Measurements from ENCODE around the gene PCSK6.

Gene PCSK6

GRCh38 chr15:101366853-101367252 lies 122.7 kb downstream of the PCSK6 start:
- H3K4me3 ChIP-seq (ENCODE audit: low read depth, low read length) = no peak overlapping the region
- TF ChIP-seq CTCF (conservative IDR thresholded peaks at IDR 0.05; ENCODE audit: low read depth, low read length) = no peak
- DNase-seq (ENCODE audit: low read depth) = no peak

GRCh38 chr15:101362986-101363566 lies 126.4 kb downstream of the PCSK6 start:
- no peak overlapping the region for H3K4me3 ChIP-seq (ENCODE audit: low read depth, low read length)
- DNase-seq (ENCODE audit: low read depth) = no peak
- no peak for TF ChIP-seq CTCF (conservative IDR thresholded peaks at IDR 0.05; ENCODE audit: low read depth, low read length)

- H3K4me3 ChIP-seq (ENCODE audit: low read depth, low read length) = no peak overlapping the region
- no peak for DNase-seq (ENCODE audit: low read depth)
- TF ChIP-seq CTCF (conservative IDR thresholded peaks at IDR 0.05; ENCODE audit: low read depth, low read length) = no peak
Observed at GRCh38 chr15:101362359-101362758, 127.1 kb downstream of the PCSK6 start.

GRCh38 chr15:101361418-101361817 lies 128.1 kb downstream of the PCSK6 start:
- DNase-seq (ENCODE audit: low read depth) = no peak
- H3K4me3 ChIP-seq (ENCODE audit: low read depth, low read length) = no peak overlapping the region
- TF ChIP-seq CTCF (conservative IDR thresholded peaks at IDR 0.05; ENCODE audit: low read depth, low read length) = no peak

- no peak overlapping the region for H3K4me3 ChIP-seq (ENCODE audit: low read depth, low read length)
- no peak for DNase-seq (ENCODE audit: low read depth)
- no peak for TF ChIP-seq CTCF (conservative IDR thresholded peaks at IDR 0.05; ENCODE audit: low read depth, low read length)
Observed at GRCh38 chr15:101359365-101359947, 130.1 kb downstream of the PCSK6 start.

- no peak for TF ChIP-seq CTCF (conservative IDR thresholded peaks at IDR 0.05; ENCODE audit: low read depth, low read length)
- peak; percentile 6 for DNase-seq (ENCODE audit: low read depth)
- H3K4me3 ChIP-seq (ENCODE audit: low read depth, low read length) = no peak overlapping the region
Observed at GRCh38 chr15:101358895-101359294, 130.6 kb downstream of the PCSK6 start.

GRCh38 chr15:101357885-101358284 lies 131.6 kb downstream of the PCSK6 start:
- TF ChIP-seq CTCF (conservative IDR thresholded peaks at IDR 0.05; ENCODE audit: low read depth, low read length) = no peak
- no peak for DNase-seq (ENCODE audit: low read depth)
- H3K4me3 ChIP-seq (ENCODE audit: low read depth, low read length) = no peak overlapping the region
